NCI-H2196 treated with DMSO at 0.1 percent for 48 hours (cell line): ENCODE results near the gene ACP5.
"Not testable (repeated sequence)": the region's sequence is repeated elsewhere in the genome, so short reads cannot be mapped to it uniquely, and the experiment has no call there.

Source experiments
- DNase-seq: peaks from one replicate; lab custom pipeline; 2025; ENCODE audit not compliant: unreplicated experiment; lab: John Stamatoyannopoulos, UW

Gene ACP5

DNA sequence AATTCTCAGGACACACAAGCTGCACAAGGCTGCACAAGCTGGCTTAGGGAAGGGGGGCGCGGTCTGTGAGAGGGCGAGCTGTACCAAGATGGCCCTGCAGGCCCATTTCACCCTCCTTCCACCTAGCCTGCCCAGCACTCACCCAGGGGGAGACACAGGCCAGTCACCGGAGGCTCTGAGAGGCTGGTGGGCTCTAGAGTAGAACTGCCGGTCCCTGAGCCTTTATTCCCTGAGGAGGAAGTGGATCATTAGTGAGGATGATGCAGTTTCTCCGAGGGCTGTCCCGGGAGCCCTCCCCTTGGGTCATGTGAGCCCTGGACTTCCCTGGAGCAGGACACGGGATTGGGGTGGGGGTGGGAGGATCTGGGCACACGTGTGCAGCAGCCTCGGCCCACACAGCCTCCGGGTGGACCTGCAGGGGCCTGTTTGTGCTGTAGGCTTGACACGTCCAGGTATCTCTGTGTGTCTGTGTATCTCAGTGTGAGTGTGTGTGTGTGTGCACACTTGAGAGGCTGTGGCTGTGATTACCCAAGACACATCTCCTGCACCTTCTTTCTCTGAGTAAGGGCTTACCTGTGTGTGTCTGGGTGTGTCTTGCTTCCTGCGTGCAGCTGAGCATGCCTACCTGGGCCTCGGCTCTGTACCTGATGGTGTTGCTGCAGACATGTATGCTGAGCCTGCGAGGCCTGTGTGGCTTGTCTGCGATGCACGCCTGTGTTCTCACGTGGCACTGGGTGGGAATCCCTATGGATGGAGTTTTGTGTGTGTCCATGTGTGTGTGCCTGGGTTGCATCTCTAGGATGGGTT lies at the start of gene ACP5:
TSS of gene ACP5 (minus strand) at position 195 of the 807 bp plus-strand sequence. CDS start 328 bp downstream, outside the sequence.
- no peak for DNase-seq

DNA sequence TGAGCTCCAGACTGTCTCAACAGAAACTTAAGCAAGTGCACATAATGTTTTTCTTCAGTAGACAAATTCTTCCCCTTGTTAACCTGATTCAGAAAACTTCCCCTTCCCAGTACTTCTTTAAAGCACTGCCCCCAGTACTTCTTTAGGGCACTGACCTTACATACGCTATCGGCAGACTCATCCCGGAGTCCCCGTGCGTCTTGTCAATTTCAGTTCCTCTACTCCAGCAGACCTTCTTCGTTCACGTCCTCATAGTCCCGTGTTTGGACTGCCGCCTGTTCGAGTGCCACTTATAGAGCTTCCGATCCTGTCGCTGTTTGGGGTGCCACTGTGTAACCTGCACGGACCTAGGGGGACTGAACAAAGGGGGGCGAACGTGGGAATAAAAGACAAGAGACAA lies 48.8 kb upstream of the ACP5 start:
- DNase-seq: no peak

DNA sequence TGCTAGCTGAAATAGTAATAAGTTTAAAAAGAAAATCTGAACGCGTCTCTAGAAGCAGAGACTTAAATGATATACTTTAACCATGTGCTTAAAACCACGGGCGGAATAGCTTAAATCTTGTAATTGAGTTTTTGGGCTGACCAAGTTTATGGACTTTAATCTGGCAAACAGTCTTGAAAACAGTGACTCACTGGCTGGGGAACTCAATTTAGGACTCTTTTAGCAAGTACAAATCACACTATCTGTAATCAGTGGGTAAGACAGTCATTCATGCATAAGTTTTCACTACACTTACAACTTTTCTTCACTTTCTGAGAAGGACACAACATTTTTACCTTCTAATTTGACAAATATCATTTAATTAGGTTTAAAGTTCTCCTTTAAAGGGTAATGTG lies 46.6 kb upstream of the ACP5 start:
- no peak for DNase-seq

DNA sequence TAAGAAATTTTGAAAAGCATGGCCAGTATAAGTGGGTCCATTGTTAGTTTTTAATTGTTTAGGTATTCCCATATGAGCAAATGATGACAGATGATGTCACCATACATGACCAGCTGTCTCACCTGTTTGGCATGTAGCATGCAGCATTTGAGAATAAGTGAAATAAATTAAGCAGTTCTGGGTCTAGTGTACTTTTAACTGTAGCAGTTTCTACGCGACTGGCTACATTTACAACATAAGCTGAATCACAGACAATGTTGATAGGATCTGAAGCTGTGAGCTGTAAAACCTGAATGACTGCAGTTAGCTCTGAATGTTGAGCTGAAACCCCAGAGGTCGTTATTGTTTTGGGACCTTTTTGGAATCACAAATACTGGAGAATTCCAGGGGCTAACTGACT lies 45.0 kb upstream of the ACP5 start:
- DNase-seq: not testable (repeated sequence)

DNA sequence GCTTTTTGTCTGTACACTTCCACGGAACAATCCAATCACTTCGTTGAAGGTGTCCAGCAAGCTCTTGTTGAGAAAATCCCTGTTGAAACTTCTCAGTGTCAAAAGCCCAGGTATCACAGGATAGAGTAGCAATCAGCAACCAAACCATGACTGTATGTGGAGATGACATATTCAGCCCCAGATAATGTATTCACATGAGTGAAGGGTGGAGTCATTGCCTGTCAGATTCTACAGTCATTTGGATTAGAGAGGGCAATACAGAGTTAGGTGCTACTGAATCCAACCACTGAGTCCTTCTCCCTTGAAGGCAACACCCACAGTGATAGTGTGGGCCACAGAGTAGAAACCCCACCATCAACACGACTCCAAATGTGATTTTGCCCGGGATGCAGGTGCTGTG lies 43.1 kb upstream of the ACP5 start:
- DNase-seq: no peak

DNA sequence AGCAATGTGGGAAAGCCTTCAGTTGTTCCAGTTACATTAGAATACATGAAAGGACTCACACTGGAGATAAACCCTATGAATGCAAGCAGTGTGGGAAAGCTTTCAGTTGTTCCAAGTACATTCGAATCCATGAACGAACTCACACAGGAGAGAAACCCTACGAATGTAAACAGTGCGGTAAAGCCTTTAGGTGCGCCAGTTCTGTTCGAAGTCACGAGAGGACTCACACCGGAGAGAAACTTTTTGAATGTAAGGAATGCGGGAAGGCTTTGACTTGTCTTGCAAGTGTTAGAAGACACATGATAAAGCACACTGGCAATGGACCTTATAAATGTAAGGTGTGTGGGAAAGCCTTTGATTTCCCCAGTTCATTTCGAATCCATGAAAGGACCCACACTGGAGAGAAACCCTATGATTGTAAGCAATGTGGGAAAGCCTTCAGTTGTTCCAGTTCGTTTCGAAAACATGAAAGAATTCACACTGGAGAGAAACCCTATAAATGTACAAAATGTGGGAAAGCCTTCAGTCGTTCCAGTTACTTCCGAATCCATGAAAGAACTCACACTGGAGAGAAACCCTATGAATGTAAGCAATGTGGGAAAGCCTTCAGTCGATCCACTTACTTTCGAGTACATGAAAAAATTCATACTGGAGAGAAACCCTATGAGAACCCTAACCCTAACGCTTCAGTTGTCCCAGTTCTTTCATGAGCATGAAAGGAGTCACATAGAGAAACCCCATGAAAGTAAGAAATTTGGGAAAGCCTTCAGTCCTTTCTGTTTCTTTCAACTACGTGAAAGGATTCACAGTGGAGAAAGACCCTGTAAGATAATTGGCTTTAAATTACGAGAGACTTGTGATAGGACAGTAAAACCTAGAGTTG lies 40.0 kb upstream of the ACP5 start:
- no peak for DNase-seq

DNA sequence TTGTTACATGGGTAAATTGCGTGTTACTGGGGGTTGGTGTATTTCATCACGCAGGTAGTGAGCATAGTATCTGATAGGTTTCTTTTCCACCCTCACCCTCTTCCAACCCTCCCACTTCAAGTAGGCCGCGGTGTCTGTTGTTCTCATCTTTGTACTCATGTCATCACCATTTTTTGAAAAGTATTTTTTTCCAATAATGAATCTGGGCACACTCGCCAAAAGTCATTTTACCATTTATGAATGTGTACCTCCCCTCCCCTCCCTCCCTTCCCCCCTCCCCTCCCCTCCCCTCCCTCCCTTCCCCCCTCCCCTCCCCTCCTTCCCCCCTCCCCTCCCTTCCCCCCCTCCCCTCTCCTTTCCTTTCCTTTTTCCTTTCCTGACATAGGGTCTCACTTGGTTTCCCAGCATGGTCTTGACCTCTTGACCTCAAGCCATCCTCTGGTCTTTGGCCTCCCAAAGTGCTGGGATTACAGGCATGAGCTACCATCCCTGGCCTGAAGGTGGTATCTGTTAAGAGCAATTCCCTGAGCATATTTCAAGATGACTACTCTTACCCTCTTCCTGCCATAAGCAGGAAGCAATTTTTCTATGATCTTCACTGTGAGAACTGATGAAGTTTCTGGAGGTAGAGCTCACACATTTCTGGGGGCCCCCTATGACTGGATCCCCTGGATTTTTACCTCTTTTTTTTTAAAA lies 35.5 kb upstream of the ACP5 start:
- DNase-seq: no peak

DNA sequence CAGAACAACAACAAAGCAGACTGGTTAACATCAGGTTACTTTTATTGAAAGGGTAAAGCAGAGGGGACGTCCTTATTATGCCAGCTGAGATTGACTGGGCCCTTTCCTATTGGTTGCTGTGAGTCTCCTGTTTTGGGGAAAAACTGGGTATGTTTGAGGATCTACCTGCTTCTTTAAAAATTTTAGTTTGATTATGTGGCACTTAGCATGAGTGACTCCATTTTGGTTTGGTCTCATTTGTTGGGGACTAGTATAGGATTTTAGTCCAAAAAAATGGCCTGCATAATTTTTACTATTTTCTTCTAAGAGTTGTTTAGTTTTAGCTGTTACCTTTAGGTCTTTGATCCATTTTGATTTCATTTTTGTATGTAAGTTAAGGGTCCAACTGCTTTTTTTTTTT lies 34.3 kb upstream of the ACP5 start:
- no peak for DNase-seq

DNA sequence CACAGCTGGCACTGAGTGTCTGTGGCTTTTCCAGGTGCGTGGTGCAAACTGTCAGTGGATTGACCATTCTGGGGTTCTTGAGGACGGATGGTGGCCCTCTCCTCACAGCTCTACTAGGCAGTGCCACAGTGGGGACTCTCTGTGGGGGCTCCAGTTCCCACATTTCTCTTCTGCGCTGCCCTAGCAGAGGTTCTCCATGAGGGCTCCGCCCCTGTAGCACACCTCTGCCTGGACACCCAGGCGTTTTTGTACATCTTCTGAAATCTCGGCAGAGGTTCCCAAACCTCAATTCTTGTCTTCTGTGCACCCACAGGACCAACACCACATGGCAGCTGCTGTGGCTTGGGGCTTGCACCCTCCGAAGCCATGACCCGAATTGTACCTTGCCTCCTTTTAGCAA lies 29.0 kb upstream of the ACP5 start:
- DNase-seq: no peak

DNA sequence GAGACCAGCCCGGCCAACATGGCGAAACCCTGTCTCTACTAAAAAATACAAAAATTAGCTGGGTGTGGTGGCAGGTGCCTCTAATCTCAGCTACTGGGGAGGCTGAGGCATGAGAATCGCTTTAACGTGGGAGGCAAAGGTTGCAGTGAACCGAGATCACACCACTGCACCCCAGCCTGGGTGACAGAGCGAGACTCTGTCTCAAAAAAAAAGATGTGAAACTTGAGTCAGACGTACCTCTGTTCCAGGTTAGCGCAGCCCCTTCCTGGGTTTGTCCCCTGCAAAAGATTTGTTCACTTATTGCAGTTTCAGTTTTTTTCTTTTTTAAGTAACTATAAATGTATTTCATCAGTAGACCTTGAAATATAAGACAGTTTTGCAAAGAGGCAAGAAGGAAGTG lies 22.3 kb upstream of the ACP5 start:
- not testable (repeated sequence) for DNase-seq

DNA sequence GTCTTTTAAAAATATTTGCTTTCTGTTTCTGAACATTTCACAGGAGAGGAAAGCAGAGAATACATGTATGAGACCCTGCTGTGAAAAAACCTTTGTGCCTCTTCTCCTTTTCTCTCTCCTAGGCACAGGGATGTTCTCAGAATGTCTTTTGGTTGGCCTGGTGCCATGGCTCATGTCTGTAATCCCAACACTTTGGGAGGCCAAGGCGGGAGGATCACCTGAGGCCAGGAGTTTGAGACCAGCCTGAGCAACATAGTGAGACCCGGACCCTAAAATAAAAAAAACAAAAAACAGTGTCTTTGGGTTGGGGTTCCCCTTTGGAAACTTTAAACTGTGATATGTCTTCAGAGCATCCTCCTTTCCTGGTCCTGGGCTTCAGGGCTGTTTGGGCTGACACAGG lies 21.3 kb upstream of the ACP5 start:
- DNase-seq: no peak

DNA sequence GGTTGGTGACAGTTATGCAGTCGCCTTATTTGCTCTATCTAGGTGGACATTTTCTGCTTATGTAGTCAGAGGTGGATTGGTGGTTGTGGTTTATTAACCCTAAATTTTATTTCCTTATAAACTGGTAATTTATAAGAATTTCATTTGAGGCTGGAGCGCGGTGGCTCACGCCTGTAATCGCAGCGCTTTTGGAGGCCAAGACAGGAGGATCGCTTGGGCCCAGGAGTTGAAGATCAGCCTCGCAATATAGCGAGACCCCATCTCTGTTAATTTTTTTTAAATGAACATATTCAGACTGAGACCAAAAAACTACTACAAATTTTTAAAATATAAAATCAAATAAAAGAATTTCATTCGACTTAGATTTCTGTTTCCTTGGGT lies 20.6 kb upstream of the ACP5 start:
- DNase-seq: no peak

DNA sequence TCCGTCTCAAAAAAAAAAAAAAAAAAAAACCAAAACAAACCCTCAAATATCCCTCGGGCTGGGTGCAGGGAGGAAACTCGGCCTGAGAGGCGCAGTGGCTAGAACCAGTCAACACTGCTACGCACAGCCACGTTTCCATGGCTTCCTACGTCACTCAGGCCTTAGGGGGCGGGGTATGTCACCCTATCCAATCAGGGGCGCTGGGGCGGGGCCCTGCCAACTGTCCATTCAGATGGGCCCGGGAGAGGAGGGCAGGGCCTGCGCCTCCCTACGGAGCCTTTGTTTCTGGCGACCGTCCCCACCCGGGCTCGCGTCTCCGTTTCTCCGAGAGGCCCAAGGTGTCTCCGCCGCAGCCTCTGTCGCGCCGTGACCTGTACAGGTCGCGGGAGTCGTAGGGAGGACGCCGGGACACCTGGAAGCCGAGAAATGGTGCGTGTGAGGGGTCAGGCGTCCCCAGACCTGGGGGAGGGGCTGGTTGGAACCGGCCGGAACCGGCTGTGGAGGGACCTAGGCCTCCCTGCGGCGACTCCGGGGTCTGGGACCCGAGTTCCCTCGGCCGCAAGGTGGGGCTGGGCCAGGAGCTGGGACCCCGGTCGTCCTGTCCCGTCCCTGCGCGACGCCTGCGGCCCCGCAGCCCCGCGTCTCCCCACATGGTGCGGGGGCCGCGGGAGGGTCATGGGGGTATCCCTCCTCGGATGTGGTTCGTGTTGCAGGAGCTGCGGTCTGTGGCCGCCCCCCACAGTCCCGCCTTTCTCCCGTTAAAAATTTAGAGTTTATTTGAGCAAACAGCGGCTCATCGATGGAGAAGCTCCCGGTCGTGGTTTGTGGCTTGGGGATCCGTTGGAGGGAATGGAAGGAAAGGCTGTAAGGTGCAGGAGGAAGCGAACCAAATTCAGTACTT lies 20.0 kb upstream of the ACP5 start, which contains the start of gene ZNF627:
TSS of gene ZNF627 (plus strand) at position 282 of the 901 bp plus-strand sequence. CDS start at position 427, 145 bp downstream.
- DNase-seq: peak; percentile 97

DNA sequence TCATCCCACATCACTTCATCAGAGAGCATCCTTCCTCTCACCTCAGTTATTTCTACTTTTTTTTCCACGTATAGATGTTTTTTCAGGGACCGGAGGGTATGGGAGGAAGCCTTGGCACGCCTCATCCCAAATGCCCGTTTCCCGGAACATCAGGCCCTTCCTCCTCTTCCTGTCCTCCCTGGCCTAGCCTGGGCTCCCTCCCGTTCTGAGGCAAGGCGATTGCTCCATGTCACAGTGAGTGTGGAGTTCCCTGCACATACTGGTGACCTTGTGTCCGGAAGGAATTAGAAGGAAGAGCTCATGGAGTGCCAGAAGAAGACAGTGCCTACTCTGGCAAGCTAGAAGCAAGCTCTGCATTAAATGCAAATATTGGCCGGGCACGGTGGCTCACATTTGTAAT lies 18.7 kb upstream of the ACP5 start:
- DNase-seq: no peak

DNA sequence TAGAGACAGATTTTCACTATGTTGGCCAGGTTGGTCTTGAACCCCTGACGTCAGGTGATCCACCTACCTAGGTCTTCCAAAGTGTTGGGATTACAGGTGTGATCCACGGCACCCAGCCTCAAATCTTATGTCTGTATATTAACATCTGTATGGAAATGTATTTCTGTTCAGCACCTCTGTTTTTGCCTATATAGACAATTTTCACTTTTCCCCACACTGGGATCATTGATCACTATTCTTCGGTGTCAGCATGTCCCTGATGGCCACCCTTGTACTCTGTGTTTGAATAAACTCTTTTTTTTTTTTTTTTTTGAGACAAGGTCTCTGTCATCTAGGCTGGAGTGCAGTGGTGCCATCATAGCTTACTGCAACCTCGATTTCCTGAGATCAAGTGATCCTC lies 16.6 kb upstream of the ACP5 start:
- no peak for DNase-seq

DNA sequence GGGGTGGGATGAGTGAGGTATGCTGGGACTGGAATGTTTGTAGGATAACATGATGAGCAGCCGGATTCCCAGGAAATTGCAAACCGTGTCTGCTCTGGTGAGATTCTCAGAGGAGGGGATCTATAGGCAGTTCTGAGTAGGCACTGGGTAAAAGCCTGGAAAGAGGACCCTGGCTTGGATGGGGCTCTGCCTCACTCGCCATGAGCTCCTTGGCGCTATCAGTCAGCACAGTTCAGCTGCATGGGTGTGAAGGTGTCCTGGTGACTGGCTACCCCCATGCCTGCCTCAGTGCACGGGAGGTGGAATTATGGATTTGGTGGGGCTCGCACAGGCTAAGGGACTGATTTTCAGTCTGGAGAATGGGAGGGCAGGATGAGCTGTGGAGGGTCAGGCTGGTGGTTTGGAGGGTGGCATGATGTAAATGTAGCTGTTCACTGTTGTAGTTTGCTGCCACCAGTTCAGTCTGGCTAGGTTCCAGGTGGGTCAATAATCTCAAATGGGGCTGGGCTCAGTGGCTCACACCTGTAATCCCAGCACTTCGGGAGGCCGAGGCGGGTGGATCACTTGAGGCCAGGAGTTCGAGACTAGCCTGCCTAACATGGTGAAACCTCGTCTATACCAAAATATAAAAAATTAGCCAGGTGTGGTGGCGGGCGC lies 10.7 kb upstream of the ACP5 start:
- DNase-seq: no peak

DNA sequence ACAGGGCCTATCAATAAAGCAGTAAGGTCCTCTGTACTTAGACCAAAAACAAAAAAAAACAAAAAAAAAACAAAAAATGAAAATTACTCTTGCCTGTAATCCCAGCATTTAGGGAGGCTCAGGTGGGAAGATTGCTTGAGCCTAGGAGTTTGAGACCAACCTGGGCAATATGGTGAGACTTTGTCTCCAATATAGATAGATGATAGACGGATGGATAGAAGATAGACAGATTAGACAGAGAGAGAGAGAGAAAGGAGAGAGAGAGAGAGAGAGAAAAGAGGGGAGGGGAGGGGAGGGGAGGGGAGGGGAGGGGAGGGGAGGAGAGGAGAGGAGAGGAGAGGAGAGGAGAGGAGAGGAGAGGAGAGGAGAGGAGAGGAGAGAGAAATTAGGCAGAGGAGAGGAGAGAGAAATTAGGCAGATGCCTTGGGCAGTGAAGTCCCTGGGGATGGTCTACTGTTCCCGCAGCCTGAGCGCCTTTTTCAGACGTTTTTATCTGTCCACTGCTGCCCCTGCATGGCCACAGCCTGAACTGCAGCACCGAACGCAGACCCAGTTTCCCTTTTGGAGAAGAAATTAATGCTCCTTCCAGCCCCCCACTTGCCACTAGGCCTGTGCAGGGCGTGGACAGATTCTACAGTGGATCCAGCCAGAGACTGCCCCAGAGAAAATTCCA lies 10.0 kb upstream of the ACP5 start:
- DNase-seq: peak; percentile 31

DNA sequence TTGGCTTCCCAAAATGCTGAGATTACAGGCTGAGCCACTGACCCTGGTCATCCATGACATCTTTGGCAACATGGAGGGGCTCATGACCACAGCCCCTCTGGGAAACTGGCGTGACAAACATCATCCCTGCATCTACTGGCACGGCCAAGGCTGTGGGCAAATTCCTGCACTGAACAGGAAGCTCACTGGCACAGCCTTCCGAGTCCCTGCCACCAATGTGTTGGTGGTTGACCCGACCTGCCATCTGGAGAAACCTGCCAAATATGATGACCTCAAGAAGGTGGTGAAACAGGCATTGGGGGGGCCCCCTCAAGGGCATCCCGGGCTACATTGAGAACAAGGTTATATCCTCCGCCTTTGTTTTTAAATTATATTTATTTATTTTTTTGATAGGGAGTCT lies 8.9 kb upstream of the ACP5 start:
- DNase-seq: no peak

DNA sequence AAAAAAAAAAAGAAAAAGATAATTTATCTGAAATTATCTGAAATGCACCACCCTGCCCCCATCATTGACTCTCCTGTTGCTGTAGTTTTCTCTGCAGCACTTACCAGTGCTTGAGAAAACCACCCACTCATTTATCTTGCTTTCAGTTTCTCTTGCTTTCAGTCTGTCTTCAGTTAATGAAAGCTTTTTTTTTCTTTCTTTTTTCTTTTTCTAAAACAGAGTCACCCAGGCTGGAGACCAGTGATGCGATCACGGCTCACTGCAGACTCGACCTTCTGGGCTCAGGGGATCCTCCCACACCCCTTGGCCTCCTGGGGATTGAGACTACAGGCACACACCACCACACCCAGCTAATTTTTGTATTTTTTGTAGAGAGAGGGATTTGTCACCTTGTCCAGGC lies 4.3 kb upstream of the ACP5 start:
- DNase-seq: no peak
